DMS 273 (cell line): ENCODE data around the gene CFAP61.
"Not testable (repeated sequence)": the region's sequence is repeated elsewhere in the genome, so short reads cannot be mapped to it uniquely, and the experiment has no call there.

ENCODE experiments used
- DNase-seq: peaks from one replicate; lab custom pipeline; 2025; ENCODE audit not compliant: unreplicated experiment; lab: John Stamatoyannopoulos, UW

The CFAP61 gene

GRCh38 chr20:20052074-20052970, at the start of gene CFAP61, which contains the start of gene CRNKL1:
Gene CFAP61 (plus strand): TSS chr20:20052532. CDS start chr20:20056654, 4,122 bp downstream.
Gene CRNKL1 (minus strand): TSS chr20:20052466. CDS start chr20:20052342, 124 bp downstream.
- DNase-seq: peak; percentile 99

- peak; percentile 53 for DNase-seq
These were observed 49.0 kb upstream of the CFAP61 start for GRCh38 chr20:20003031-20003954.

GRCh38 chr20:20003955-20004322, 48.4 kb upstream of the CFAP61 start:
- not testable (repeated sequence) for DNase-seq

- DNase-seq: no peak
These were observed 47.0 kb upstream of the CFAP61 start for GRCh38 chr20:20005342-20005741.

GRCh38 chr20:20009784-20010253, 42.5 kb upstream of the CFAP61 start:
- peak; percentile 17 for DNase-seq

GRCh38 chr20:20010639-20011500, 41.5 kb upstream of the CFAP61 start:
- peak; percentile 42 for DNase-seq

GRCh38 chr20:20012541-20012940, 39.8 kb upstream of the CFAP61 start:
- no peak for DNase-seq

- peak; percentile 21 for DNase-seq
These were observed 37.7 kb upstream of the CFAP61 start for GRCh38 chr20:20014659-20015058.

GRCh38 chr20:20017001-20017843, 35.1 kb upstream of the CFAP61 start, which contains the start of gene NAA20:
Gene NAA20 (plus strand): TSS chr20:20017362. CDS start chr20:20017397, 35 bp downstream.
- DNase-seq: peak; percentile 97

GRCh38 chr20:20017844-20018185, 34.5 kb upstream of the CFAP61 start:
- peak; percentile 62 for DNase-seq

GRCh38 chr20:20018366-20018765, 34.0 kb upstream of the CFAP61 start:
- no peak for DNase-seq

- no peak for DNase-seq
These were observed 33.2 kb upstream of the CFAP61 start for GRCh38 chr20:20019123-20019522.

- no peak for DNase-seq
These were observed 31.4 kb upstream of the CFAP61 start for GRCh38 chr20:20020908-20021307.

GRCh38 chr20:20021835-20022234, 30.5 kb upstream of the CFAP61 start:
- no peak for DNase-seq

- no peak for DNase-seq
These were observed 29.8 kb upstream of the CFAP61 start for GRCh38 chr20:20022498-20022897.

GRCh38 chr20:20023395-20023794, 28.9 kb upstream of the CFAP61 start:
- no peak for DNase-seq

GRCh38 chr20:20024942-20025341, 27.4 kb upstream of the CFAP61 start:
- DNase-seq: no peak

- no peak for DNase-seq
These were observed 25.0 kb upstream of the CFAP61 start for GRCh38 chr20:20027284-20027683.

- DNase-seq: no peak
These were observed 20.5 kb upstream of the CFAP61 start for GRCh38 chr20:20031790-20032189.

- no peak for DNase-seq
These were observed 17.8 kb upstream of the CFAP61 start for GRCh38 chr20:20034486-20034885.
